HCT116 (cell line): ENCODE data around the gene ANO10. TPM values are rescaled to one million over a fixed set of nuclear protein-coding genes. Genes with fewer than 3 reads are reported as not detected.

Experiments used
- ATAC-seq: fragments of 200-7000 bp; cut with Tn5 transposase; 2 replicates; pipeline ENCODE4 v1.9.1; 2020; ENCODE audit warnings: mild to moderate bottlenecking, moderate library complexity
- BruUV-seq: library from RNA; stranded (reverse); fragments of 400-500 nt; replicated peaks from 2 replicates; lab custom pipeline; 2021; lab: Mats Ljungman, UMichigan
- CTCF ChIA-PET: fragments of 300-600 bp; sonication (Branson Sonifier 250); formaldehyde crosslinking; loops from one replicate; lab custom pipeline; 2021; ENCODE audit warnings: antibody characterized with exemption; lab: Charles Lee
- POLR2A ChIA-PET: fragments of 300-600, 350-600 bp; sonication (Branson Sonifier 250); formaldehyde crosslinking; loops from one replicate; lab custom pipeline; 2021; ENCODE audit warnings: antibody characterized with exemption; lab: Charles Lee
- RAD21 ChIA-PET, 2 experiments: fragments of 300-600 bp; sonication (Branson Sonifier 250); formaldehyde crosslinking; loops; one replicate each; lab custom pipeline; 2023; ENCODE audit warnings: low total read pairs in 2 of 2; ENCODE audit not compliant: uncharacterized antibody in 2 of 2, unreplicated experiment in 2 of 2, low non-redundant PET in 1 of 2; lab: Charles Lee
- DNase-seq: peaks from one replicate; pipeline ENCODE4 v3.0.0-alpha.2; 2010; ENCODE audit warnings: low read depth, low spot score
- H2AFZ ChIP-seq: fragments of 200-600 bp; shearing (Covaris generic), sonication (generic); 2 replicates; pipeline ENCODE4 v1.6.1; 2017; ENCODE audit warnings: low read depth, mixed run types, mixed read lengths, antibody characterized with exemption, low read length; ENCODE audit not compliant: poor library complexity, severe bottlenecking
- H3K27ac ChIP-seq: 2 replicates; pipeline ENCODE4 v1.5.1; 2012; ENCODE audit warnings: low read depth, low read length
- H3K27me3 ChIP-seq: fragments of 200-600 bp; sonication (generic); 2 replicates; pipeline ENCODE4 v1.6.1; 2016; ENCODE audit warnings: mixed run types, low read length, mixed read lengths; ENCODE audit not compliant: insufficient read depth
- H3K36me3 ChIP-seq, 2 experiments: fragments of 200-500 bp in 1 of 2; fragments of 200-600 bp in 1 of 2; sonication (Bioruptor generic) in 1 of 2; sonication (generic) in 1 of 2; 2 replicates each; pipeline versions ENCODE4 v1.5.1 to v1.6.1; 2014 to 2016; ENCODE audit warnings: low read length in 2 of 2, inconsistent platforms in 1 of 2, mixed read lengths in 1 of 2, mixed run types in 1 of 2; ENCODE audit not compliant: insufficient read depth in 2 of 2, control insufficient read depth in 1 of 2
- H3K4me1 ChIP-seq, 2 experiments: fragments of 200-600 bp in 1 of 2; sonication (generic) in 1 of 2; 2 replicates each; pipeline versions ENCODE4 v1.5.1 to v1.6.1; 2012 to 2017; ENCODE audit warnings: low read length in 2 of 2, inconsistent platforms in 1 of 2, mild to moderate bottlenecking in 1 of 2, mixed read lengths in 1 of 2, mixed run types in 1 of 2, moderate library complexity in 1 of 2; ENCODE audit not compliant: insufficient read depth in 2 of 2, control insufficient read depth in 1 of 2
- H3K4me2 ChIP-seq: fragments of 200-600 bp; sonication (generic); 2 replicates; pipeline ENCODE4 v1.6.1; 2017; ENCODE audit warnings: mixed run types, low read length, mixed read lengths
- H3K4me3 ChIP-seq, 2 experiments: fragments of 200-600 bp in 1 of 2; sonication (generic) in 1 of 2; replicated peaks in 1 of 2; 2 replicates each; pipeline ENCODE4 v1.5.1; 2011 to 2016; ENCODE audit warnings: low read length in 2 of 2, control low read depth in 1 of 2, low read depth in 1 of 2, mild to moderate bottlenecking in 1 of 2, mixed read lengths in 1 of 2, mixed run types in 1 of 2
- H3K79me2 ChIP-seq: fragments of 200-600 bp; sonication (generic); 2 replicates; pipeline ENCODE4 v1.6.1; 2017; ENCODE audit warnings: mild to moderate bottlenecking, mixed run types, low read length, moderate library complexity, mixed read lengths; ENCODE audit not compliant: insufficient read depth
- H3K9ac ChIP-seq: fragments of 200-600 bp; sonication (generic); 2 replicates; pipeline ENCODE4 v1.6.1; 2016; ENCODE audit warnings: low read length, mixed read lengths
- H3K9me2 ChIP-seq: fragments of 200-600 bp; sonication (generic), shearing (Covaris generic); 2 replicates; pipeline ENCODE4 v1.6.1; 2017; ENCODE audit warnings: mixed run types, mild to moderate bottlenecking, moderate library complexity; ENCODE audit not compliant: insufficient read depth
- H3K9me3 ChIP-seq, 2 experiments: fragments of 200-500 bp in 1 of 2; fragments of 200-600 bp in 1 of 2; sonication (Bioruptor generic) in 1 of 2; sonication (generic) in 1 of 2; 2 replicates each; pipeline ENCODE4 v1.6.1; 2014 to 2017; ENCODE audit warnings: low read length in 2 of 2, mixed read lengths in 2 of 2, inconsistent platforms in 1 of 2, low read depth in 1 of 2, mild to moderate bottlenecking in 1 of 2, mixed run types in 1 of 2, moderate library complexity in 1 of 2; ENCODE audit not compliant: control insufficient read depth in 1 of 2, insufficient read depth in 1 of 2
- H4K20me1 ChIP-seq: fragments of 200-600 bp; sonication (generic), shearing (Covaris generic); 2 replicates; pipeline ENCODE4 v1.6.1; 2017; ENCODE audit warnings: mixed run types, mild to moderate bottlenecking, moderate library complexity; ENCODE audit not compliant: insufficient read depth
- CBX3 ChIP-seq: IDR thresholded peaks from 2 replicates; pipeline ENCODE4 v1.6.1; 2012; ENCODE audit warnings: low read depth
- CEBPB ChIP-seq: IDR thresholded peaks from 2 replicates; pipeline ENCODE4 v1.6.1; 2012; ENCODE audit warnings: low read depth
- CTCF ChIP-seq, 3 experiments: fragments of 200-600 bp in 1 of 3; sonication (generic) in 1 of 3; IDR thresholded peaks in 2 of 3; conservative IDR thresholded peaks in 1 of 3; 2 replicates each; pipeline ENCODE4 v1.5.1; 2012 to 2017; ENCODE audit warnings: low read depth in 2 of 3, low read length in 2 of 3, antibody characterized with exemption in 1 of 3, borderline replicate concordance in 1 of 3, control low read depth in 1 of 3, mild to moderate bottlenecking in 1 of 3, mixed read lengths in 1 of 3, mixed run types in 1 of 3, moderate library complexity in 1 of 3; ENCODE audit not compliant: insufficient read depth in 1 of 3
- EZH2 ChIP-seq: fragments of 200-600 bp; sonication (generic); IDR thresholded peaks from 2 replicates; pipeline ENCODE4 v1.6.1; 2017; ENCODE audit warnings: antibody characterized with exemption, mixed run types
- EZH2phosphoT487 ChIP-seq: fragments of 200-600 bp; IDR thresholded peaks from 2 replicates; pipeline ENCODE4 v1.6.1; 2018; ENCODE audit warnings: antibody characterized with exemption, borderline replicate concordance
- FOSL1 ChIP-seq: IDR thresholded peaks from 2 replicates; pipeline ENCODE4 v1.6.1; 2012; ENCODE audit warnings: low read depth
- POLR2A ChIP-seq: IDR thresholded peaks from 2 replicates; pipeline ENCODE4 v1.7.0; 2011; ENCODE audit warnings: borderline replicate concordance; ENCODE audit not compliant: insufficient read depth, insufficient read length; ENCODE audit errors: extremely low read depth
- POLR2AphosphoS5 ChIP-seq: IDR thresholded peaks from 2 replicates; pipeline ENCODE4 v1.6.1; 2011; ENCODE audit warnings: mild to moderate bottlenecking, low read depth, low read length, moderate library complexity
- SIN3A ChIP-seq: IDR thresholded peaks from 2 replicates; pipeline ENCODE4 v1.6.1; 2012; ENCODE audit warnings: low read depth
- SP1 ChIP-seq: IDR thresholded peaks from 2 replicates; pipeline ENCODE4 v1.6.1; 2012; ENCODE audit warnings: low read depth
- TCF7L2 ChIP-seq: IDR thresholded peaks from 2 replicates; pipeline ENCODE4 v1.7.0; 2011; ENCODE audit warnings: borderline replicate concordance, inconsistent platforms; ENCODE audit not compliant: insufficient read depth, insufficient read length; ENCODE audit errors: extremely low read depth
- ZBTB33 ChIP-seq: IDR thresholded peaks from 2 replicates; pipeline ENCODE4 v1.6.1; 2011; ENCODE audit warnings: mild to moderate bottlenecking, low read length, moderate library complexity; ENCODE audit not compliant: insufficient replicate concordance; ENCODE audit errors: extremely low read depth
- ZFX ChIP-seq: fragments of 450-650 bp; IDR thresholded peaks from 2 replicates; pipeline ENCODE4 v1.6.1; 2017
- ZNF274 ChIP-seq: fragments of 200-500 bp; sonication (Bioruptor generic); IDR thresholded peaks from 2 replicates; pipeline ENCODE4 v1.6.1; 2014; ENCODE audit warnings: mild to moderate bottlenecking, low read depth, low read length, inconsistent platforms
- intact Hi-C: fragments of 100-400 bp; cut with micrococcal nuclease; formaldehyde crosslinking; loops from 2 replicates; pipeline ENCODE4 v1.10.0; 2022
- total RNA-seq: library from RNA; stranded (reverse); gene quantifications from one replicate; pipeline ENCODE4 v1.2.1, GENCODE V29; 2021; ENCODE audit not compliant: unreplicated experiment

The ANO10 gene
- total RNA-seq, 1 experiment from 2014 or later, result 13.3 TPM

- no peak overlapping the region for H3K4me2 ChIP-seq
- intact Hi-C loops, result no loop called here
- H3K79me2 ChIP-seq, result no peaks in the 10 kb centered on the region
- TF ChIP-seq EZH2phosphoT487 (no peak), ZNF274 (no peak), ZFX (no peak), SP1 (no peak), CBX3 (no peak), EZH2 (no peak), FOSL1 (no peak)
- POLR2A ChIA-PET, result no interaction called here
- no peaks in the 10 kb centered on the region for H3K36me3 ChIP-seq
- H3K27ac ChIP-seq, result no peak overlapping the region
- RAD21 ChIA-PET, result no interaction called here
- ATAC-seq (no peak), DNase-seq (no peak)
- no TSS peak for BruUV-seq
- no peak overlapping the region for H3K9ac ChIP-seq
- no peaks in the 10 kb centered on the region for H3K9me2 ChIP-seq
- no peaks in the 10 kb centered on the region for H4K20me1 ChIP-seq
- no peaks in the 10 kb centered on the region for H3K4me1 ChIP-seq
- H3K4me3 ChIP-seq, result no peak overlapping the region
- CTCF ChIA-PET, result no interaction called here
- no peak overlapping the region for H2AFZ ChIP-seq
- H3K9me3 ChIP-seq, result no peaks in the 10 kb centered on the region
- no peaks in the 10 kb centered on the region for H3K27me3 ChIP-seq
Measured at GRCh38 chr3:43370293-43370980, 251.4 kb downstream of the ANO10 start.

- DNase-seq (no peak), ATAC-seq (no peak)
- no TSS peak for BruUV-seq
- Histone ChIP-seq H3K79me2 (no peaks in the 10 kb centered on the region), H3K4me1 (no peaks in the 10 kb centered on the region), H3K4me2 (no peak overlapping the region), H3K9me3 (no peaks in the 10 kb centered on the region), H4K20me1 (no peaks in the 10 kb centered on the region), H3K9ac (no peak overlapping the region), H3K27me3 (no peaks in the 10 kb centered on the region), H3K4me3 (no peak overlapping the region), H3K36me3 (no peaks in the 10 kb centered on the region), H3K27ac (no peak overlapping the region), H2AFZ (no peak overlapping the region), H3K9me2 (no peaks in the 10 kb centered on the region)
- CTCF ChIA-PET, result no interaction called here
- RAD21 ChIA-PET, result no interaction called here
- intact Hi-C loops, result no loop called here
- POLR2A ChIA-PET, result no interaction called here
- TF ChIP-seq TCF7L2 (no peak), SIN3A (no peak), EZH2 (no peak), ZFX (no peak), POLR2A (no peak), POLR2AphosphoS5 (no peak), CTCF (IDR thresholded peaks at IDR 0.05 in 2 of 3, conservative IDR thresholded peaks at IDR 0.05 in 1 of 3; ENCODE audit: borderline replicate concordance in 1 of 3, insufficient read depth in 1 of 3, low read depth in 2 of 3, low read length in 2 of 3) (no peak), ZBTB33 (no peak), CEBPB (no peak)
Measured at GRCh38 chr3:43369404-43370292, 252.2 kb downstream of the ANO10 start.
